Loucy (cell line): ENCODE data around the gene EHBP1L1.

ENCODE experiments used
- H2AFZ ChIP-seq: fragments of 200-600 bp; sonication (generic); 2 replicates; pipeline ENCODE4 v1.6.0; 2016; ENCODE audit warnings: antibody characterized with exemption, mild to moderate bottlenecking, low read length, moderate library complexity
- H3F3A ChIP-seq: fragments of 200-600 bp; 2 replicates; pipeline ENCODE4 v1.6.0; 2016; ENCODE audit warnings: antibody characterized with exemption, low read depth, mild to moderate bottlenecking
- H3K27me3 ChIP-seq: fragments of 200-600 bp; sonication (generic); 2 replicates; pipeline ENCODE4 v1.6.1; 2014; ENCODE audit warnings: low read length, mild to moderate bottlenecking; ENCODE audit not compliant: insufficient read depth, poor library complexity, severe bottlenecking
- H3K36me3 ChIP-seq: fragments of 200-600 bp; sonication (generic); 2 replicates; pipeline ENCODE4 v1.6.1; 2016; ENCODE audit warnings: low read length; ENCODE audit not compliant: insufficient read depth
- H3K4me1 ChIP-seq: fragments of 200-600 bp; sonication (generic); 2 replicates; pipeline ENCODE4 v1.5.1; 2014; ENCODE audit warnings: low read length, mild to moderate bottlenecking; ENCODE audit not compliant: insufficient read depth, poor library complexity, severe bottlenecking
- H3K4me2 ChIP-seq: fragments of 200-600 bp; sonication (generic); 2 replicates; pipeline ENCODE4 v1.6.0; 2014; ENCODE audit warnings: antibody characterized with exemption, low read length, low read depth, mild to moderate bottlenecking; ENCODE audit not compliant: poor library complexity, severe bottlenecking
- H3K4me3 ChIP-seq: fragments of 200-600 bp; sonication (generic); 2 replicates; pipeline ENCODE4 v1.5.1; 2014; ENCODE audit warnings: low read length, mild to moderate bottlenecking, mixed read lengths; ENCODE audit not compliant: poor library complexity, severe bottlenecking
- H3K79me2 ChIP-seq: fragments of 200-600 bp; sonication (generic); 2 replicates; pipeline ENCODE4 v1.6.1; 2014; ENCODE audit warnings: low read length; ENCODE audit not compliant: insufficient read depth
- H3K9ac ChIP-seq: fragments of 200-600 bp; sonication (generic); 2 replicates; pipeline ENCODE4 v1.6.0; 2014; ENCODE audit warnings: mild to moderate bottlenecking, low read depth, low read length, moderate library complexity; ENCODE audit not compliant: poor library complexity, severe bottlenecking
- H3K9me2 ChIP-seq: fragments of 200-600 bp; sonication (generic); replicated peaks from 2 replicates; pipeline ENCODE4 v1.6.1; 2016; ENCODE audit warnings: low read depth, low read length, mixed read lengths
- H3K9me3 ChIP-seq: fragments of 200-600 bp; sonication (generic); 2 replicates; pipeline ENCODE4 v1.6.1; 2014; ENCODE audit warnings: mild to moderate bottlenecking, antibody characterized with exemption, low read length, low read depth; ENCODE audit not compliant: insufficient read depth
- H4K20me1 ChIP-seq: fragments of 200-600 bp; sonication (generic); 2 replicates; pipeline ENCODE4 v1.6.0; 2014; ENCODE audit warnings: antibody characterized with exemption, low read length, mild to moderate bottlenecking; ENCODE audit not compliant: insufficient read depth, poor library complexity, severe bottlenecking
- EZH2phosphoT487 ChIP-seq: fragments of 200-600 bp; IDR thresholded peaks from 2 replicates; pipeline ENCODE4 v1.6.1; 2018; ENCODE audit warnings: antibody characterized with exemption, mild to moderate bottlenecking, moderate library complexity, borderline replicate concordance
- TF ChIP-seq, protein P1 (sequence below): fragments of 200-600 bp; sonication (generic); conservative IDR thresholded peaks from 2 replicates; pipeline ENCODE4 v1.5.1; 2014; ENCODE audit warnings: mild to moderate bottlenecking, antibody characterized with exemption, low read length

EHBP1L1 gene

DNA sequence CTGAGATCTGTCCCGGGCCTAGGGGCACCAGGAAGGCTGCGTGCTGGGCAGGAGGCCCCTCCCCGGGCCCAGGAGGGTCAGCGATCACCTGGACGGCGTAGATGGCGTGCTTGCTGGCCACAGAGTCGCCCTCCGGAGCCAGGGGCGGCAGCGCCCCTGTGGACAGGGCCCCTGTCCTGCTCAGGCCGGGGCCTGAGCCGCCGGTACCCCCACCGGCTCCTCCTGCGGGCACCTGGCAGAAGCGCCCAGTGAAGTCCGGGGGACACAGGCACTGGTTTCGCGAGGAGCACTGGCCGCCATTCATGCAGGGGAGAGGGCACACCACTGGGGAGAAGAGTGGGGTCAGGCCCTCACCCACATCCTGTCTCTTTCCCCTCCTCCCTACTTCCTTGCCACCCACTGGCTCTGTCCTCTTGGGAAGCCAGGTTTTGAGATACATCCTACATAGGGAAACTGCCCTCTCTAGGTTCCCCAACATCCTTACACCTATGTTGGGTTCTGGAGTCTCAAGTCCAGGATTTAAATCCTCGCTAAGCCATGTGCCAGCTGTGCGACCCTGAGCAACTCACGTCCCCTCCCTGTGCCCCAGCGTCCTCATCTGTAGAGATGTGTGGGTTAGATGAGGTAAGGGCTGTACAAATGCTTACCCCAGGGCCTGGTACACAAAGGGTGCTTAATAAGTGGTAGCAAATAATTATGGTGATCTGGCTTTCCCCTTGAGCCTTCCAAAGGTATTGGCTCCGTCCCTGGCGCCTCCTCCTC, 21.6 kb upstream of the EHBP1L1 start:
- no peaks in the 10 kb centered on the region for H3K79me2 ChIP-seq
- no peaks in the 10 kb centered on the region for H3K9me3 ChIP-seq
- TF ChIP-seq EZH2phosphoT487, result no peak
- TF ChIP-seq, protein P1, sequence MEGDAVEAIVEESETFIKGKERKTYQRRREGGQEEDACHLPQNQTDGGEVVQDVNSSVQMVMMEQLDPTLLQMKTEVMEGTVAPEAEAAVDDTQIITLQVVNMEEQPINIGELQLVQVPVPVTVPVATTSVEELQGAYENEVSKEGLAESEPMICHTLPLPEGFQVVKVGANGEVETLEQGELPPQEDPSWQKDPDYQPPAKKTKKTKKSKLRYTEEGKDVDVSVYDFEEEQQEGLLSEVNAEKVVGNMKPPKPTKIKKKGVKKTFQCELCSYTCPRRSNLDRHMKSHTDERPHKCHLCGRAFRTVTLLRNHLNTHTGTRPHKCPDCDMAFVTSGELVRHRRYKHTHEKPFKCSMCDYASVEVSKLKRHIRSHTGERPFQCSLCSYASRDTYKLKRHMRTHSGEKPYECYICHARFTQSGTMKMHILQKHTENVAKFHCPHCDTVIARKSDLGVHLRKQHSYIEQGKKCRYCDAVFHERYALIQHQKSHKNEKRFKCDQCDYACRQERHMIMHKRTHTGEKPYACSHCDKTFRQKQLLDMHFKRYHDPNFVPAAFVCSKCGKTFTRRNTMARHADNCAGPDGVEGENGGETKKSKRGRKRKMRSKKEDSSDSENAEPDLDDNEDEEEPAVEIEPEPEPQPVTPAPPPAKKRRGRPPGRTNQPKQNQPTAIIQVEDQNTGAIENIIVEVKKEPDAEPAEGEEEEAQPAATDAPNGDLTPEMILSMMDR, result no peak
- no peaks in the 10 kb centered on the region for H3K27me3 ChIP-seq
- H3F3A ChIP-seq, result no peaks in the 10 kb centered on the region
- no peaks in the 10 kb centered on the region for H4K20me1 ChIP-seq
- H3K36me3 ChIP-seq, result no peaks in the 10 kb centered on the region
- H3K4me1 ChIP-seq, result peaks cover 41% of the 10 kb centered on the region
- H2AFZ ChIP-seq, result no peak overlapping the region
- peak overlapping the region; percentile 60 for H3K4me2 ChIP-seq
- peak overlapping the region; percentile 51 for H3K4me3 ChIP-seq
- H3K9me2 ChIP-seq, result no peaks in the 10 kb centered on the region
- peak overlapping the region; percentile 66 for H3K9ac ChIP-seq

DNA sequence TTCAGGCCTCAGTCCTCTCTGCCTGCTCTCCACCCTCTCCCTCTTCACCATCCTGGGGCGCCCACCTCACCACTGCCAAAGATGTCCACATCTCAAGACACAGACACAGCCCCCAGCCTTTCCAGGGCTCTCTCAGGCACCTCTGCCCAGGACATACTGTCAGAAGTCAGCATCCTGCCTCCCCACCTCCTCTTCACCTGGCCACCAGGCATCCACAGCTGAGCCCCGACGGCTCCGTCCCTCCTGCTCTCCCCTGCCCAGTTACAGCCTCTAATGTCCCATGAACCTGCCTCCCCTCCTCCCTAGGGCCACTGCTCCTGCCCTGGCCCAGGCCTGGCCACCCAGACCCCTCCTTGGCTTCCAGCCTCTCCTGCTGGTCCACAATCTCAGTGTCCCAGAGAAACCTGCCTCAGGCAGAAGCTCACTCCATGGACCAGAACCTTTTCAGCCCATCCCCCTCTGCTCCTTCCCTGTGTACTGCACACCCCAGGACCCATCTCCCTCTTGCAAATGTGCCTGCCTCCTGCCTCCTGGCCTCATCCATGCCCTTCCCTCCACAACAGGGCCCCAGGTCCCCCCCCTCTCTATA, 20.9 kb upstream of the EHBP1L1 start:
- no peaks in the 10 kb centered on the region for H3K79me2 ChIP-seq
- TF ChIP-seq, protein P1, result no peak
- TF ChIP-seq EZH2phosphoT487, result no peak
- no peak overlapping the region for H3K9ac ChIP-seq
- H3F3A ChIP-seq, result no peaks in the 10 kb centered on the region
- no peaks in the 10 kb centered on the region for H3K9me2 ChIP-seq
- no peaks in the 10 kb centered on the region for H3K27me3 ChIP-seq
- H2AFZ ChIP-seq, result no peak overlapping the region
- peak overlapping the region; percentile 60 for H3K4me2 ChIP-seq
- no peaks in the 10 kb centered on the region for H3K9me3 ChIP-seq
- no peaks in the 10 kb centered on the region for H3K36me3 ChIP-seq
- no peaks in the 10 kb centered on the region for H4K20me1 ChIP-seq
- H3K4me3 ChIP-seq, result no peak overlapping the region
- H3K4me1 ChIP-seq, result peaks cover 41% of the 10 kb centered on the region

DNA sequence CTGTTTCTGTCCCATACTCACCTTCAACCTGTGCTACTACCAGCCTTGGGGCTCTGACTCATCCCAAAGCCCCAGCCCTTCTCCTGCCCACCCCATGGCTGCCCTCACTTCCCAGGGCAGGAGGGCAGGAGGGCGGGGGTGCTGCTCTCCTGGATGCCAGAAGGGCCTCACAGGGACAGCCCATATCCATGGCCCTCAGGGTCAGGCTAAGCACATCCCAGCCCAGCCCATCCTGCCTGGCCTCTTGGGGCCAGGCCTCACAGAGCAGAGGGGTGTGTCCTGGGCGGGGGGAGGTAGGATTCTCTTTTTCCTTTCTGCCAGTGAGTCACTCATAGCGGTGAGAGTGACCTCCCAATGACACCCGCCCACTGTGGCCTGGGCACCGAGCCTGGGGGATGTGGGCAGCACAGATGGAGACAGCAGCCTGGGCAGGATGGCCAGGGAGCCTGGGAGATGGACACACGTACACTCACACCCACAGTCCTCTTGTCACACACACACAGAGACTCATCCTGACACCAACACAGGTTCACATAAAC, 20.1 kb upstream of the EHBP1L1 start:
- no peaks in the 10 kb centered on the region for H4K20me1 ChIP-seq
- no peak overlapping the region for H3K4me2 ChIP-seq
- H3K9me2 ChIP-seq, result no peaks in the 10 kb centered on the region
- no peak overlapping the region for H3K4me3 ChIP-seq
- H3K4me1 ChIP-seq, result peaks cover 41% of the 10 kb centered on the region
- no peaks in the 10 kb centered on the region for H3K9me3 ChIP-seq
- H3F3A ChIP-seq, result no peaks in the 10 kb centered on the region
- H3K27me3 ChIP-seq, result no peaks in the 10 kb centered on the region
- no peaks in the 10 kb centered on the region for H3K79me2 ChIP-seq
- H3K36me3 ChIP-seq, result no peaks in the 10 kb centered on the region
- H3K9ac ChIP-seq, result no peak overlapping the region
- TF ChIP-seq, protein P1, result no peak
- TF ChIP-seq EZH2phosphoT487, result no peak
- no peak overlapping the region for H2AFZ ChIP-seq
